ENCODE data around the gene TEKT3.
A peak's percentile ranks its signal among the peaks of the same experiment; 100 is the strongest.

Gene TEKT3

DNA sequence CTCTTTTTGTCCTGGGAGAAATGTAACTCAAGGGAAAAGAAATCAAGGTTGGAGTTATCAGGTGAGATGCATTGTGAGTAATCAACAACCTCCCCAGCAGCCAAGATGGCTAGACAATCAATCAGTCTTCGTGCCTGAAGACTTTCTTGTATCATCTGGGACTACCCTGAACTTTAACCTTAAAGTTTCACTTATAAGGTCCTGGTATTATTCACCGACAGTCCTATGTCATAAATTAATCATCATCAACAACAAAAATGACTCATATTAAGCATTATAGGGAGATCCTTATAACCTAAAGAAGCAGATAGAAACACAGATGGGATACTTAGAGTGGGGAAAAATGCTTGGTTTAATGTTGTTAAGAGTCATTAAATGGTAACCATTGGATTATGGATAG, 7.7 kb upstream of the TEKT3 start:
- DNase-seq, result no peak

DNA sequence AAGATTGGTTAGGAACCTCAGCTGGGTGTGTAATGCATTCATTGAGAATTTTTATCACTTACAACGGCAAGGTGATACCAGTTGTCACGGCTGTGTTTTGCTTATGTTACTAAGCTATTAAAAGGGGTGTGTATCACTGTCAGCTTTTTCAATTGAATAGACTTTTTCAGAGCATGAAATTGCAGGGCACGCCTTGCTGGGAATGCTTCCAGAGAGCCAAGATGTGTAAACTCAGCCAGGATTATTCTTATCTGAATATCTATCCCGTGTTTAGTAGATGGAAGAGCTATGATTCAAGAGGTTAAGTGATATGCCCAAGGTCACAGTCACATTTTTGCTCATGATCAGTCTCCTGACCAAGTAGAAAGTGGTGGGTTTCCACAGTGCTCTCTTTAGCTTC, 6.6 kb upstream of the TEKT3 start:
- peak; percentile 59 to 62 for DNase-seq

- DNase-seq, result no peak
Measured at GRCh38 chr17:15346066-15346595, 4.7 kb upstream of the TEKT3 start.

DNA sequence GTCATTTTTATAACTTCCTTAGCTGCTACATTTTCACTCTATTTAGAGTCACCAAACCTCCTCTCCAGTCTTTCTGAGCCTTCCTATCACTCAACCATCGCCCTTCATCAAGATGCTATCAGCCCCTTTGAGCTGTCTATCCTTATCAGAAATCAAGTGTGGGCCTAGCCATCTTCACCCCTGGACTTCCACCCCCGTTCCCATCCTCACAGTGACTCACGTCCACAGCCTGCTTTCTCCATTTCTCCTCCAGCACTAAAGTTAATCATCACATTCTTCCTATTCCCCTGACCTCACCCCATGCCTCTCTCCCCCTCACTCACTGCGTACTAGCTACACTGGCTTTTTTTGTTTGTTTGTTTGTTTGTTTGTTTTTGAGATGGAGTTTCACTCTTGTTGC, 2.4 kb upstream of the TEKT3 start:
- DNase-seq, result no peak

DNA sequence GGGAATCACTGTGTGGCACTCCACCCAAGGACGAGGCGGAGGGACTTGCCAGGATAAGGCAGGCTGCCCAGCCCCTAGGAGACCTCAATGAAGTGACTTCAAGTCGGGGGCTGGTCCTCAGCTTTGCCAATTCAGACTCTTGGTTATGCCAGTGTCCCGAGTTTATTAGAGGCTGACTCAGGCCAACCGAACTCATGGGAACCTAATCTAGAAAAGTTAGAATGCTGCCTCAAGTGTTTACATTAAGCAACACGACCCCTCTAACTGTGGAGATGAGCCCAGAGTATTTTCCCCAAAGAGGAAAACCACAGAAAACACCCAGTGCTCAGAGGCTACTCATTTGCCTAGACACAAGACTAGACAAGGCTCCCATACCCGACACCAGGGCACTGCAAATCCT, 1.1 kb upstream of the TEKT3 start:
- peak in 1 of 2 experiments; percentile 5 for DNase-seq

GRCh38 chr17:15341966-15342365, 569 bp upstream of the TEKT3 start:
- DNase-seq, result peak in 1 of 2 experiments; percentile 4

DNA sequence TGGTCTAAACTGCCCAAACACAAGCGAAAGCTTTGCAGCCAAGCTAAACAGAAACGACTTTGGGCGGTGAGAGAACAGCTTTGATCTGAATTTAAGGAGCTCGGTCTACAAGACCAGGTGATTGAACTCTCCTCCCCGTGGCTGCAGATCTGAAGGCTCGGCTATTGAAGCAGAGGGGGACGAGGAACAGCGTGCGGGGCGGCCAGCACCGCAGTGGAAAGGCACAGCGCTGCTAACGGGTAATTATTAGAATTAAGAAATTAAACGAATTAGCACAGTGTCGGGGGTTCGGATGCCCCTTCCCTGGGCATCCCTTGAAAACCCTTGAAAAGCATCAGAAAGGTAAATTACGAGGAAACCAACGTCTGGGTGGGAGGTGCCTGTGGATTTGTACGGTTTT, 431 bp downstream of the TEKT3 start:
- peak in 1 of 2 experiments; percentile 6 for DNase-seq

- DNase-seq, result no peak
Measured at GRCh38 chr17:15335446-15335845, 6.0 kb downstream of the TEKT3 start.

DNA sequence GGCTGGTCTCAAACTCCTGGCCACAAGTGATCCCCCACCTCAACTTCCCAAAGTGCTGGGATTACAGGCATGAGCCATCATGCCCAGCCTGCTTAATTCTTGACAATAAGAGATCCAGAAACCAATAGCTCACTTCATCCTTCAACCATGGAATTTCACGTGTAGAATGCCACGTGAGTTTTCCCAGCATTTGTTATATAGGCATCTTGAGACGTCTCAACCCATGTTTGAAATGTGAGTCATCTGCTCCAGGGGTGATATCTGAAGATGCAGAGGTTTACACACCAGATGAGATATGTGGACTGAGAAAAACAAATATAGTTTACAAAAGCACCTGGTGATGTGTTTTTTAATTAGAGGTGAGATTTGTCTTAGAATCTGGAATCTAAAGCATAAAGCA, 7.1 kb downstream of the TEKT3 start:
- DNase-seq, result no peak

DNA sequence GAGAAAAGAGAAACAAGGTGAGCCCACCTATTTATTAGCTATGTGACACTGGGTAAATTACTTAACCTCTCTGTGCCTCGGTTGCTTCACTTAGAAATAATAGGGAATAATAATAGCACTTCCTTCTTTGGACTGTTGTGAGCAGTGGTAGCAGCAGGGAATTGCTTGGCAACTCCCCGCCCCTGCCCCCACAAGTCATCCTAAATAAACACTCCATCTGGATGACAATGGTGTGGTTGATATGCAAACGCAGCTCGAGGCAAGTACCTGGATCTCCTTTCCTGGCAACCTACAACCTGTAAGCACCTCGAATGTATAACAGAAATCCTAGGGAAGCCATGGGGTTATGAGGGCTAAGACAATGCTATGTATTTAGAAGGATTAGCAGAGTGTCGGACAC, 9.1 kb downstream of the TEKT3 start:
- peak; percentile 10 to 50 for DNase-seq

- no peak for DNase-seq
Measured at GRCh38 chr17:15323131-15323530, 18.3 kb downstream of the TEKT3 start.

DNA sequence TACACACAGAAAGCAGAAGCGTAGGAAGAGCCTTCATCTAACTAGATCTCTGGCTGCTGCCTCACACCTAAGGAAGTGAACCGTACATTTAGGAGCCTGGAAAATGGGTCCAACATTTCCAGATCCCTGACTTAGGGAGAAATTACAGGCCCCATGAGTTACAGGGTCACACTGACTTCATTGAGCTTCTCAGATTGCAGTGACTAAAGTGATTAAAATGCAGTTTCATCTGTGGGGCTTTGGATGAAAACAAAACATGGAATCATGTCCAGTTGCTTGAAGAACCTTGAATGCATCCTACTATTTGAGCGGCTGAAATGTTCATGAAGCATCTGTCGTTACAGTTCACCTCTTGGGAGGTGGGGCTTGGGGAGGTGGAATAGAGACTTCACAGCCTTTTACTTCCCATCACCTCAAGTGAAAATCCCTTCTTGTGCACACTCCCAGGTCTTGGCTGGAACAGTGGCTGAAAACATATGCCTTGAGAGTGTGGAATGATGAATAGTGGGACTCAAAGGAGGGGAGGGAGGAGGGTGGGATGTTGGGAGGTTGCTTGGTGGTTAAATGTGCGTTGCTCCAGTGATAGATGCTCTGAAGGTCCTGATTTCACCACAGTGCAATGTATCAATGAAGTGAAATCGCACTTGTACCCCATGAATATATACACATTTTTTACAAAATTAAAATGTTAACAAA, 19.7 kb downstream of the TEKT3 start:
- DNase-seq, result no peak

DNA sequence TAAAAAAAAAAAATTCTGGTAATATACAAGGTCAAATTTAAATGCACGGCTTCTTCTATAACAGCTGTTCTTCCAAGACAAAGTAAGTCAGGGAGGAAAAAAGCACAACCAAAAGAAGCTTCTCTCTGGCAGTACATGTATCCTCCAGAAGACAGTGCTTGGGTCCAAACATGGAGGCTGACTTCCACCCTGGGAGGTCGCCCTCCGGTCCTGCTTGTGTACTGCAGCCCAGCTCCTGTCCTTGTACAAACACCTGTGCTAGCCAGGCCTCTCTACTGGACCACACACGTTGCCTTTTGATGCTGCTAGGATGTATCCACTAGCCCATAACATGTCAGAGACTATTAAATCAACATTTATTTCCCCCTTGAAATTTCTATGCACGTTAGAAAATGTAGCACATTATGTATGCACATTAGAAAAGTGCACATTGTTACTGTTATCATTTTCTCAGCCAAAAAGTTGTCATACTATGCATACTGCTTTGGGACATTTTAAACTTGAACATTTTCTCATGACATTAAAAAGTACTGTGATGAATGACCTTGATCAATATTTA, 21.9 kb downstream of the TEKT3 start:
- DNase-seq, result no peak

DNA sequence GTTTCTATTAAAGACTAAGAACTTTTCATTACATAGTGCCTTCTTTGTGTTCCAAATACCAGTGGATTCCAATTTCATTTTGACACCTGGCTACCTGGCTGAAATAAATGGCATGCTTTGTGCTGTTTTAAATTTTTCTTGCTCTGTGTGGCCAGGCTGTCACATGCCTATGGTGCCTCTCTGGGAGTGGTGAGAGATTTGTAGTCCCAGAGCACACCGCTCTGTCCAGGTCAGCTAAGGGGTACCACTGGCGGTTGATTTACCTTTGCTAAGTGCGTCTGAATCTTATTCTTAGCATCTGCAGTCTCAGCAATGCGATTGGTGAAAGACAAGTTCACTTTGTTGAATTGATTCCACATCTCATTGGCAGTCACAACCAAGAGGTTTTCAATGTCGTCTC, 29.4 kb downstream of the TEKT3 start:
- no peak for DNase-seq

GRCh38 chr17:15309793-15310192, 31.6 kb downstream of the TEKT3 start:
- no peak for DNase-seq

DNA sequence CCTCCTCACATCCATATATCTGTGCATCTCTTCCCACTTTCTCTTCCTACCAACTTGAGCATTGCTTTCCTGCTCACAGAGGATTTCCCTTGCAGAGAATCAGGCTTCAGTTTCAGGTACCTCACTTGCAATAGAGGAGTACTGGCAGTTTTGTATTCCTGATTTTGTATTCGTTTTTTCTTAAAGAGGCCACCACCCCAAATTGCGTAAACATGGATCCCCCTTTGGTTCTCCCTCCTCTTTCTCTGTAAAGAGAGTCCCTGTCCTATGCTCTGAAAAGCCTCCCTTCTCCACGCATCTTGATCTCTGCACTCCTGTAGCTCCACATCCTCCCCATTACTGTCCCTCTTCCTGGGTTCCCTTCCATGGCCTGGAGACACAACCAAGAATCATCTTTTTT, 32.2 kb downstream of the TEKT3 start:
- no peak for DNase-seq

DNA sequence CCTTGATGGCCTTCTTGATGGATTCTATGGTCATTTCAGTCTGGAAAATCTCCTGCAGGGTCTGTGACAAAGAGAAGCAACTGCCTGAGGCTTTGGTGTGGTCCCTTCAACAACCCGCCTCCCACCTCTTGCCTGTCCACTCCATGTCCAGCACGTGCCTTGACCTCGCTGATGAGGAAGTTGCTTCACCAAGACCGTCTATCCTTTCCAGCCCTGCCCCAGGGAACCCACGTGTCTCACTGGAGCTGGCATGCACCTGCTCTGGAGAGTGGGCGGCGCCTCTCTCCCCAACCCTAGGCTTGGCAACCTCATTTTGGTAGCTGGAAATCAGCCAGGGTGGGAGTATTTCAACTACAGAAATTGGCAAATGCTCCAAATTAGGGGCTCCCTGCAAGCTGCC, 32.6 kb downstream of the TEKT3 start:
- no peak for DNase-seq

GRCh38 chr17:15307710-15308111, 33.7 kb downstream of the TEKT3 start:
- no peak for DNase-seq

- no peak for DNase-seq
Measured at GRCh38 chr17:15303851-15304250, 37.5 kb downstream of the TEKT3 start.

DNA sequence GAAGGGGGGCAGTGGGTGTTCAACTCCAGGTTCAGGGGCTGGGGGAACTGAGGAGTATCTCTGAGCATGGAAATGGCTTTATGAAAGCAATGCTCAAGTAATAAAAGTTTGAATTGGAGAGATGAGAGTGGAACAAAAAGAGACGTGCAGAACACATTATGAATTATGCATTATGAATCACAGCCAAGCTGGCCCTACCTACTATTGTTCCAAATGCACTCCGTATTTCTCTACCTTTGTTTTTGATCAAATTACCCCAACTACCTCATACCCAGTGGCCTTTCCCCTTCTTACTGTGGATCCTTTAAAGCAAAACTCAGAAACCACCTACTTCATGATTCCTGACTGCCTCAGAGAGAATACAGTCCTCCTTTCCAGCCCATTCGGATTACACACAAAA, 38.1 kb downstream of the TEKT3 start:
- no peak for DNase-seq

DNA sequence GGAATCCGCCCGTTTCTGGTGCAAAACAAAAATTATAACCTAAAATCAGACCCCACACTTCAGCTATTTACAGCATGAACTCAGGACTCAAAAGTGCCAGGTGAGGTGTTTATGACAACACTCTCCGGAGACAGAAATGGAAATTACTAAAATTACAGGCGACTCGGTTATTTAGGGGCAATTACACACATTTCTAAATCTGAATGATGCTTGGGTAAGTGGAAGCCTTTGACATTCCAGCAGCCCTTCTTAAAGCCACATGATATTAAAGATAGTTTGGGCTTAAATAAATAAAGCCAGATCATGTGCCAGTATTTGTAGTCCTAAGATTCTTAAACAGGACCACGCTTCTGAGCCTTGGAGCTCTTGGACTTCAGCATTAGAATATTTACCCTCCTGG, 39.6 kb downstream of the TEKT3 start:
- no peak for DNase-seq

DNA sequence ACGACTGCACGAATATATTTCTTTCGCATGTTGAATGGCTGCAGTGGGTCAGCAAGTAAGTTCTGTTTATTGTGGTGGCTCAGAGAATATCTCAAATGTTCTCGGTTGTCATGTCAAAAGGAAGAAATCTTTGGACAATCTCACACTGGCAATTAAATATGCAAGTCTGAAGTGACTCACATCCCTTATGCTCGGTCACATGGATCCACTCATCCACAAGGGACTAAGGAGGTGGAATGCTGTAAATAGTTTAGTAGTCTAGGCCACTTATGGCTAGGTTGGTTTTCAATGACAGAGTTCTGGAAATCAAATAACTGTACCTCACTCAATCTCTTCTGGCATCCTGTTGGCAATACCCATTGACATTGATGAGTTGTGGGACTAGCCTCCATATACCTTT, 43.2 kb downstream of the TEKT3 start:
- no peak for DNase-seq

DNA sequence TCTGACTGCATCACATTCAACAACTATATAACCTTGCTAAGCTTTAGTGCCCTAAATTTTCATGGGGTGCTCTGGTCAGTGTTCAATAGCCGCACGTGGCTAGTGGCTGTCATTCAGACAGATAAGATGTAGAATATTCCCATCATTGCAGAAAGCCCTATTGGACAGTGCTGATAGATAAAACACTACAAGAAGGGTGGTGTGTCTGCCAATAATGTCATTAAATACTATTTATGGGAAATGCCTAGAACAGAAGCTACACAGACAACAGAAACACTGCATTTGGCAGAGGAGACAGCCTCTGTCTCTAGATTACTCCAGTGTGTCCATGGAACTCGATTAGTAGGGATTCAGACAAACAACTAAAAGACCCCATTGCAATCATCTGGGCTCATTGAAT, 47.8 kb downstream of the TEKT3 start:
- no peak for DNase-seq

DNA sequence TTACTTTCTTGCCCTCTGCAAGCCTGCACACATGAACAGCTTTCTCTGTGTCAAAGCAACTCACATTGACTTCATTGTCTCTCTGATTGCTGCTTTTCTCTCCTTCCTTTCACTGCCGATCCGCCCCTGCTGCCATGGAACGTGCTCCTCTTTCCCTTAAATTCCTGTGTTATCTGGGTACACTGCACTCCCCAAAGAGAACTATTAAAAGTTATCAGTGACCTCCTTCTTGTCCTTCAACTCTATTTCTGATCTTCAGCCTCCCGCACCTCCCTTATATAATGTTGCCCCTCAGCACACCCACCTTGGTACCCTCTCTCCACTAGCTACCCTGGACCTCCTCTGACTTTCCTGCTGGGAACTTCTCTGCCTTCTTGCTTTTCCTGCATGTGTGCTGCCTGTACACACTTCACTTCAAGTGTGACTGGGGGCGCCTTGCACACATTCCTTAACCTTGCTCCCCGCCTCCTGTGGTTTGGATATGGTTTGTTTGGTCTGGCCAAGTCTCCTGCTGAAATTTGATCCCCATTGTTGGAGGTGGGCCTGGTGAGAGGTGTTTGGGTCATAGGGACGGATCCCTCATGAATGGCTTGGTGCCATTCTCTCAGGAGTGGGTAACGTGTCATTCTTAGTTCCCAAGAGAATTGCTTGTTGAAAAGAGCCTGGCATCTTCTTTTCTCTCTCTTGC, 49.6 kb downstream of the TEKT3 start:
- DNase-seq, result no peak

Data from NCI-H526 (cell line).